Panc1 (cell line): Measurements from ENCODE around the gene UNC13C. TPM values are rescaled to one million over a fixed set of nuclear protein-coding genes. Genes with fewer than 3 reads are reported as not detected.

Source experiments
- ATAC-seq: fragments of 200-7000 bp; cut with Tn5 transposase; 2 replicates; pipeline ENCODE4 v1.9.1; 2020; ENCODE audit warnings: mild to moderate bottlenecking, moderate library complexity
- BruUV-seq: library from RNA; stranded (reverse); fragments of 400-500 nt; replicated peaks from 2 replicates; lab custom pipeline; 2021; lab: Mats Ljungman, UMichigan
- CTCF ChIA-PET: fragments of 300-600 bp; sonication (Branson Sonifier 250); formaldehyde crosslinking; loops from one replicate; lab custom pipeline; 2022; ENCODE audit warnings: antibody characterized with exemption; lab: Charles Lee
- POLR2A ChIA-PET: fragments of 300-600 bp; sonication (Branson Sonifier 250); formaldehyde crosslinking; loops from one replicate; lab custom pipeline; 2022; ENCODE audit warnings: antibody characterized with exemption; lab: Charles Lee
- DNase-seq: peaks from one replicate; pipeline ENCODE4 v3.0.0-alpha.2; 2010; ENCODE audit warnings: low read depth, low spot score
- H3K27ac ChIP-seq: 2 replicates; pipeline ENCODE4 v1.5.1; 2011; ENCODE audit warnings: mild to moderate bottlenecking, low read length, inconsistent platforms
- H3K27me3 ChIP-seq: fragments of 200-500 bp; sonication (Bioruptor generic); 2 replicates; pipeline ENCODE4 v1.6.0; 2014; ENCODE audit warnings: low read length, inconsistent platforms; ENCODE audit not compliant: control insufficient read depth, insufficient read depth
- H3K36me3 ChIP-seq: fragments of 200-500 bp; sonication (Bioruptor generic); 2 replicates; pipeline ENCODE4 v1.5.1; 2014; ENCODE audit warnings: inconsistent platforms, mild to moderate bottlenecking, low read length, moderate library complexity; ENCODE audit not compliant: control insufficient read depth, insufficient read depth
- H3K4me1 ChIP-seq: 2 replicates; pipeline ENCODE4 v1.5.1; 2011; ENCODE audit warnings: inconsistent platforms, mild to moderate bottlenecking, low read length, moderate library complexity; ENCODE audit not compliant: control insufficient read depth, insufficient read depth
- H3K4me3 ChIP-seq, 2 experiments: 2 replicates each; pipeline ENCODE4 v1.5.1; 2011 to 2012; ENCODE audit warnings: low read depth in 2 of 2, low read length in 2 of 2, mild to moderate bottlenecking in 2 of 2, inconsistent platforms in 1 of 2, moderate library complexity in 1 of 2
- H3K9me3 ChIP-seq: fragments of 200-500 bp; sonication (Bioruptor generic); 2 replicates; pipeline ENCODE4 v1.5.1; 2014; ENCODE audit warnings: low read depth, mild to moderate bottlenecking, inconsistent platforms, low read length, moderate library complexity; ENCODE audit not compliant: control insufficient read depth, insufficient read depth
- CTCF ChIP-seq: fragments of 450-650 bp; IDR thresholded peaks from 2 replicates; pipeline ENCODE4 v1.5.1; 2017; ENCODE audit warnings: mild to moderate bottlenecking
- POLR2AphosphoS5 ChIP-seq: IDR thresholded peaks from 2 replicates; pipeline ENCODE4 v1.6.1; 2012; ENCODE audit warnings: mild to moderate bottlenecking, low read depth, low read length, moderate library complexity
- SIN3A ChIP-seq: IDR thresholded peaks from 2 replicates; pipeline ENCODE4 v1.6.1; 2012; ENCODE audit warnings: low read depth, mild to moderate bottlenecking, low read length, moderate library complexity, borderline replicate concordance; ENCODE audit not compliant: insufficient read depth
- TCF7L2 ChIP-seq: IDR thresholded peaks from 2 replicates; pipeline ENCODE4 v1.6.1; 2011; ENCODE audit warnings: mild to moderate bottlenecking, low read depth, low read length, inconsistent platforms
- in situ Hi-C: cut with HindIII; loops from 2 replicates; pipeline ENCODE4 v1.10.0; 2016; ENCODE audit warnings: low sequenced_read_pairs, low pct_unique_long_range_greater_than_20kb
- intact Hi-C: fragments of 100-400 bp; cut with micrococcal nuclease; formaldehyde crosslinking; loops from one replicate; pipeline ENCODE4 v1.10.0; 2022; ENCODE audit not compliant: unreplicated experiment
- total RNA-seq: library from RNA; stranded (reverse); gene quantifications from one replicate; pipeline ENCODE4 v1.2.1, GENCODE V29; 2021; ENCODE audit not compliant: unreplicated experiment
- TF ChIP-seq, protein P1 (sequence below), 2 experiments: IDR thresholded peaks; 2 replicates each; pipeline ENCODE4 v1.6.1; 2011 to 2012; ENCODE audit warnings: low read depth in 2 of 2, control low read depth in 1 of 2, low read length in 1 of 2, mild to moderate bottlenecking in 1 of 2, moderate library complexity in 1 of 2; ENCODE audit not compliant: insufficient read depth in 1 of 2

The UNC13C gene
- total RNA-seq, 1 experiment from 2014 or later, result not detected

GRCh38 chr15:54280726-54281125 lies 302.5 kb downstream of the UNC13C start:
- ATAC-seq (no peak), DNase-seq (no peak)
- ChIA-PET POLR2A (no interaction called here), CTCF (no interaction called here)
- H3K27me3 ChIP-seq, result no peaks in the 10 kb centered on the region
- in situ Hi-C loops (no loop called here), intact Hi-C loops (no loop called here)
- no peak for TF ChIP-seq SIN3A
- TF ChIP-seq, protein P1, sequence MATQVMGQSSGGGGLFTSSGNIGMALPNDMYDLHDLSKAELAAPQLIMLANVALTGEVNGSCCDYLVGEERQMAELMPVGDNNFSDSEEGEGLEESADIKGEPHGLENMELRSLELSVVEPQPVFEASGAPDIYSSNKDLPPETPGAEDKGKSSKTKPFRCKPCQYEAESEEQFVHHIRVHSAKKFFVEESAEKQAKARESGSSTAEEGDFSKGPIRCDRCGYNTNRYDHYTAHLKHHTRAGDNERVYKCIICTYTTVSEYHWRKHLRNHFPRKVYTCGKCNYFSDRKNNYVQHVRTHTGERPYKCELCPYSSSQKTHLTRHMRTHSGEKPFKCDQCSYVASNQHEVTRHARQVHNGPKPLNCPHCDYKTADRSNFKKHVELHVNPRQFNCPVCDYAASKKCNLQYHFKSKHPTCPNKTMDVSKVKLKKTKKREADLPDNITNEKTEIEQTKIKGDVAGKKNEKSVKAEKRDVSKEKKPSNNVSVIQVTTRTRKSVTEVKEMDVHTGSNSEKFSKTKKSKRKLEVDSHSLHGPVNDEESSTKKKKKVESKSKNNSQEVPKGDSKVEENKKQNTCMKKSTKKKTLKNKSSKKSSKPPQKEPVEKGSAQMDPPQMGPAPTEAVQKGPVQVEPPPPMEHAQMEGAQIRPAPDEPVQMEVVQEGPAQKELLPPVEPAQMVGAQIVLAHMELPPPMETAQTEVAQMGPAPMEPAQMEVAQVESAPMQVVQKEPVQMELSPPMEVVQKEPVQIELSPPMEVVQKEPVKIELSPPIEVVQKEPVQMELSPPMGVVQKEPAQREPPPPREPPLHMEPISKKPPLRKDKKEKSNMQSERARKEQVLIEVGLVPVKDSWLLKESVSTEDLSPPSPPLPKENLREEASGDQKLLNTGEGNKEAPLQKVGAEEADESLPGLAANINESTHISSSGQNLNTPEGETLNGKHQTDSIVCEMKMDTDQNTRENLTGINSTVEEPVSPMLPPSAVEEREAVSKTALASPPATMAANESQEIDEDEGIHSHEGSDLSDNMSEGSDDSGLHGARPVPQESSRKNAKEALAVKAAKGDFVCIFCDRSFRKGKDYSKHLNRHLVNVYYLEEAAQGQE (IDR thresholded peaks at IDR 0.05; ENCODE audit: insufficient read depth in 1 of 2, low read depth in 2 of 2, low read length in 1 of 2), result no peak
- TF ChIP-seq CTCF, result no peak
- TF ChIP-seq TCF7L2, result no peak
- TF ChIP-seq POLR2AphosphoS5, result no peak
- H3K4me1 ChIP-seq, result no peaks in the 10 kb centered on the region
- no peak overlapping the region for H3K4me3 ChIP-seq
- no peaks in the 10 kb centered on the region for H3K9me3 ChIP-seq
- no TSS peak for BruUV-seq
- H3K36me3 ChIP-seq, result no peaks in the 10 kb centered on the region
- no peak overlapping the region for H3K27ac ChIP-seq

DNA sequence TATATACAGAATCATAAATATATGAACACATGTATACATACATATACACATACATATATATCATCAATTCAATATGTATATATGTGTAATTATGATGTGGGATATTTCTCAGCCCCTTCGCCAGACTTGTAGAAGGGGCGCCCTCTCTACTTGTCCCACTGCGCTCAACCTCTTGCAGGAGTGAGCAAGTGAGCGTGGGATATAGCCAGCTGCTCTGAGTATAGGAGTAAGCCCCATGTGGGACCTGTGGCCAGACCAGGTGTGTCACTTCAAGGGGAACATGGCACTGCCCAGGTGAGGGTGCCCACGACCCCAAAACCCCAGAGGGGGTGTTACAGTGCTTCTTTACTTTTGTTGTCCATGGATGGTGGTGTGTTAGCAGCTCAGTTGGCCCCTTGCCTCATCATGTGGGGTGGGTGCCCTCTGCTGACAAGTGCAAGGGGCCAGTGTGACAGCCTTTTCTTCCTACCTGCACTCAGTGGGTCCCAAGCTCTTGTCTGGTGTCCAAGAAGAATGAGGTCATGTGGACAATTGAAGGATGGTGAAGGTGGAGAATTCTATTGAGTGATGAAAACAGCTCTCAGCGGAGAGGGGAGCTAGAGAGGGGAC lies 304.1 kb downstream of the UNC13C start:
- Histone ChIP-seq H3K27me3 (no peaks in the 10 kb centered on the region), H3K9me3 (no peaks in the 10 kb centered on the region), H3K4me1 (no peaks in the 10 kb centered on the region), H3K36me3 (no peaks in the 10 kb centered on the region), H3K4me3 (no peak overlapping the region), H3K27ac (no peak overlapping the region)
- ATAC-seq, result no peak
- CTCF ChIA-PET, result no interaction called here
- in situ Hi-C loops (no loop called here), intact Hi-C loops (no loop called here)
- no TSS peak for BruUV-seq
- POLR2A ChIA-PET, result no interaction called here
- no peak for TF ChIP-seq POLR2AphosphoS5
- TF ChIP-seq, protein P1 (IDR thresholded peaks at IDR 0.05; ENCODE audit: insufficient read depth in 1 of 2, low read depth in 2 of 2, low read length in 1 of 2), result no peak
- no peak for TF ChIP-seq CTCF
- no peak for TF ChIP-seq SIN3A
- TF ChIP-seq TCF7L2, result no peak
- DNase-seq, result no peak
